Upper lobe of left lung (tissue), 4 donors: ENCODE data around the gene ARID1B.

Source experiments
- CTCF ChIP-seq, 6 experiments: fragments of 450-650 bp in 4 of 6; fragments of 200-600 bp in 2 of 6; sonication (generic) in 2 of 6; IDR thresholded peaks; one replicate each; pipeline ENCODE4 v1.5.1; 2016 to 2019; ENCODE audit warnings: antibody characterized with exemption in 6 of 6
- EP300 ChIP-seq, 4 donors: sonication (generic); formaldehyde crosslinking; IDR thresholded peaks; one replicate each; pipeline ENCODE4 v1.5.1; 2017; ENCODE audit warnings: antibody characterized with exemption in 4 of 4, control low read depth in 2 of 4
- POLR2A ChIP-seq, 4 donors: fragments of 450-650 bp; IDR thresholded peaks; one replicate each; pipeline ENCODE4 v1.5.1; 2016 to 2017; ENCODE audit warnings: antibody characterized with exemption in 4 of 4, mild to moderate bottlenecking in 2 of 4
- POLR2AphosphoS5 ChIP-seq, 2 donors: sonication (generic); formaldehyde crosslinking; IDR thresholded peaks; one replicate each; pipeline ENCODE4 v1.5.1; 2017; ENCODE audit warnings: antibody characterized with exemption in 2 of 2

DNA sequence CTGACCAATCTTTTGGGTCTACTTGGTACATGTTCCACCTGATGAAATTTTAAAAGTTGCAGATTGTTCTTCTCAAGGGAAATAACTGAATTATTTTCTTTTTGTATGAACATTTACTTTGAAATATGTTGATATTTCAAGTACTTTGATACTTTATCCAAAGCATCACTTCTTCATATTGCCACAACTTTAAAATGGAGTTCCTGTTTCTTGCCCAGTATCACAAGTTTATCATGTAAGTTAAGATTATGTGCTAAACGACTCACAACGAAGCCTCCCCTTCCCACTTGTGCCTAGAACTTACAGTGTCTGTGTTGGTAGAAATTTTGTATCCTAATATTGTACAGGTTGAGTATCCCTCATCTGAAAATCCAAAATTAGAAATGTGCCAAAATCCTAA is 108.4 kb downstream of the ARID1B start:
- TF ChIP-seq CTCF (IDR thresholded peaks at IDR 0.05) = no peak
- TF ChIP-seq POLR2AphosphoS5 (IDR thresholded peaks at IDR 0.05) = no peak
- no peak for TF ChIP-seq POLR2A (IDR thresholded peaks at IDR 0.05)
- no peak for TF ChIP-seq EP300 (IDR thresholded peaks at IDR 0.05)
